ENCODE results near the gene PTPN4. TPM values are rescaled to one million over a fixed set of nuclear protein-coding genes. Genes with fewer than 3 reads are reported as not detected.
"Not testable (repeated sequence)": the region's sequence is repeated elsewhere in the genome, so short reads cannot be mapped to it uniquely, and the experiment has no call there.

Gene PTPN4
- polyA plus RNA-seq, 3 donors = 5.5 to 6.7 (median 5.7) TPM

GRCh38 chr2:119800376-119800902 is 40.7 kb downstream of the PTPN4 start:
- Histone ChIP-seq H3K36me3 (replicated peaks in 1 of 2; ENCODE audit: control insufficient read depth in 1 of 2, insufficient read depth in 2 of 2, low read length in 2 of 2) (no peaks in the 10 kb centered on the region), H3K27me3 (ENCODE audit: control insufficient read depth in 2 of 2, insufficient read depth in 2 of 2, low read length in 2 of 2) (no peaks in the 10 kb centered on the region), H3K4me3 (replicated peaks in 1 of 3; ENCODE audit: low read depth in 2 of 3, low read length in 3 of 3) (no peak overlapping the region), H2AFZ (ENCODE audit: insufficient read depth, low read depth, low read length, poor library complexity, severe bottlenecking) (no peak overlapping the region), H3K79me2 (ENCODE audit: insufficient read depth, low read length) (peaks cover 3% of the 10 kb centered on the region), H3K9me3 (replicated peaks in 1 of 2; ENCODE audit: control insufficient read depth in 1 of 2, insufficient read depth in 1 of 2, low read length in 2 of 2) (peaks cover 6 to 19% of the 10 kb centered on the region in 2 donors), H3K4me2 (replicated peaks; ENCODE audit: extremely low read depth, low read length, poor library complexity, severe bottlenecking) (no peak overlapping the region), H3K4me1 (ENCODE audit: control insufficient read depth in 1 of 2, insufficient read depth in 2 of 2, low read length in 2 of 2) (no peaks in the 10 kb centered on the region), H3K27ac (ENCODE audit: low read depth in 1 of 2, low read length in 2 of 2) (no peak overlapping the region), H4K20me1 (ENCODE audit: insufficient read depth, low read length) (no peaks in the 10 kb centered on the region), H3K9ac (ENCODE audit: insufficient read depth, low read length, poor library complexity, severe bottlenecking) (no peak overlapping the region)
- H3K27me3 Mint-ChIP-seq (ENCODE audit: low read depth in 3 of 3) = peaks cover 0 to 2% (median 0%) of the 10 kb centered on the region in 3 donors
- peaks cover 0 to 3% of the 10 kb centered on the region in 2 donors for H3K36me3 Mint-ChIP-seq
- TF ChIP-seq CTCF (IDR thresholded peaks at IDR 0.05) = no peak
- peaks cover 10 to 28% (median 16%) of the 10 kb centered on the region in 7 donors for H3K9me3 Mint-ChIP-seq
- no peak for DNase-seq
- WGBS (ENCODE audit: insufficient coverage) = no CpG with 5 or more reads among the region's 1 CpG
- H3K4me3 Mint-ChIP-seq = no peak overlapping the region
- intact Hi-C loops (cut with micrococcal nuclease) = no loop called here
- no peaks in the 10 kb centered on the region for H3K4me1 Mint-ChIP-seq
- H3K27ac Mint-ChIP-seq = no peak overlapping the region

DNA sequence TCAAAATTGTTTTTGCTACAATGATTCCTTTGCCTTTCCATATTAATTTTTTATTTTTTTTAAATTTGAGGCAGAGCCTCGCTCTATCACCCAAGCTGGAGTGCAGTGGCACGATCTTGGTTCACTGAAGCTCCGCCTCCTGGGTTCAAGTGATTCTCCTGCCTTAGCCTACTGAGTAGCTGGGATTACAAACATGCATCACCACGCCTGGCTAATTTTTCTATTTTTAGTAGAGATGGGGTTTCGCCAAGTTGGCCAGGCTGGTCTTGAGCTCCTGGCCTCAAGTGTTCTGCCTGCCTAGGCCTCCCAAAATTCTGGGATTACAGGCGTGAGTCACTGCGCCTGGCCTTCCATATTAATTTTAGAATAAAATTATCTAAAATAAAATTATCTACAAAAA is 41.3 kb downstream of the PTPN4 start:
- no peaks in the 10 kb centered on the region for H3K4me1 Mint-ChIP-seq

GRCh38 chr2:119801989-119802388 is 42.3 kb downstream of the PTPN4 start:
- peaks cover 13 to 30% (median 20%) of the 10 kb centered on the region in 7 donors for H3K9me3 Mint-ChIP-seq
- H3K36me3 ChIP-seq (replicated peaks in 1 of 2; ENCODE audit: control insufficient read depth in 1 of 2, insufficient read depth in 2 of 2, low read length in 2 of 2); H3K27me3 Mint-ChIP-seq (ENCODE audit: low read depth in 3 of 3); H3K4me3 Mint-ChIP-seq; H4K20me1 ChIP-seq (ENCODE audit: insufficient read depth, low read length); H3K27ac ChIP-seq (ENCODE audit: low read depth in 1 of 2, low read length in 2 of 2); H3K4me1 Mint-ChIP-seq; H3K4me3 ChIP-seq (replicated peaks in 1 of 3; ENCODE audit: low read depth in 2 of 3, low read length in 3 of 3); H3K27ac Mint-ChIP-seq; H3K79me2 ChIP-seq (ENCODE audit: insufficient read depth, low read length); H3K4me2 ChIP-seq (replicated peaks; ENCODE audit: extremely low read depth, low read length, poor library complexity, severe bottlenecking); intact Hi-C loops (cut with micrococcal nuclease); H2AFZ ChIP-seq (ENCODE audit: insufficient read depth, low read depth, low read length, poor library complexity, severe bottlenecking); H3K4me1 ChIP-seq (ENCODE audit: control insufficient read depth in 1 of 2, insufficient read depth in 2 of 2, low read length in 2 of 2); DNase-seq; H3K36me3 Mint-ChIP-seq; H3K27me3 ChIP-seq (ENCODE audit: control insufficient read depth in 2 of 2, insufficient read depth in 2 of 2, low read length in 2 of 2); H3K9ac ChIP-seq (ENCODE audit: insufficient read depth, low read length, poor library complexity, severe bottlenecking): not testable (repeated sequence)
- peaks cover 3 to 11% of the 10 kb centered on the region in 2 donors for H3K9me3 ChIP-seq (replicated peaks in 1 of 2; ENCODE audit: control insufficient read depth in 1 of 2, insufficient read depth in 1 of 2, low read length in 2 of 2)
- WGBS (ENCODE audit: insufficient coverage) = 100% methylated on average over 4 of the region's 10 CpGs

More for the DNA sequence above, 41.3 kb downstream of the PTPN4 start:
- Mint-ChIP-seq H3K27me3 (ENCODE audit: low read depth in 3 of 3) (peaks cover 0 to 2% (median 0%) of the 10 kb centered on the region in 3 donors), H3K9me3 (peaks cover 13 to 30% (median 19%) of the 10 kb centered on the region in 7 donors), H3K4me3 (no peak overlapping the region), H3K27ac (no peak overlapping the region), H3K36me3 (peaks cover 0 to 7% of the 10 kb centered on the region in 2 donors)
- intact Hi-C loops (cut with micrococcal nuclease) = no loop called here
- no peak overlapping the region for H3K4me3 ChIP-seq (replicated peaks in 1 of 3; ENCODE audit: low read depth in 2 of 3, low read length in 3 of 3)
- H3K27ac ChIP-seq (ENCODE audit: low read depth in 1 of 2, low read length in 2 of 2) = no peak overlapping the region
- no peak overlapping the region for H2AFZ ChIP-seq (ENCODE audit: insufficient read depth, low read depth, low read length, poor library complexity, severe bottlenecking)
- no peak for DNase-seq
- H3K79me2 ChIP-seq (ENCODE audit: insufficient read depth, low read length) = peaks cover 3% of the 10 kb centered on the region
- no peaks in the 10 kb centered on the region for H3K27me3 ChIP-seq (ENCODE audit: control insufficient read depth in 2 of 2, insufficient read depth in 2 of 2, low read length in 2 of 2)
- peaks cover 3 to 13% of the 10 kb centered on the region in 2 donors for H3K9me3 ChIP-seq (replicated peaks in 1 of 2; ENCODE audit: control insufficient read depth in 1 of 2, insufficient read depth in 1 of 2, low read length in 2 of 2)
- H3K4me1 ChIP-seq (ENCODE audit: control insufficient read depth in 1 of 2, insufficient read depth in 2 of 2, low read length in 2 of 2) = no peaks in the 10 kb centered on the region
- H3K9ac ChIP-seq (ENCODE audit: insufficient read depth, low read length, poor library complexity, severe bottlenecking) = no peak overlapping the region
- no peaks in the 10 kb centered on the region for H3K36me3 ChIP-seq (replicated peaks in 1 of 2; ENCODE audit: control insufficient read depth in 1 of 2, insufficient read depth in 2 of 2, low read length in 2 of 2)
- WGBS (ENCODE audit: insufficient coverage) = 100% methylated on average over 3 of the region's 7 CpGs
- no peak overlapping the region for H3K4me2 ChIP-seq (replicated peaks; ENCODE audit: extremely low read depth, low read length, poor library complexity, severe bottlenecking)
- no peak for TF ChIP-seq CTCF (IDR thresholded peaks at IDR 0.05)
- H4K20me1 ChIP-seq (ENCODE audit: insufficient read depth, low read length) = no peaks in the 10 kb centered on the region

Data from CD14-positive monocyte (primary cell).